NCI-H1930 (cell line): ENCODE data around the gene CLSTN2.

Experiments
- DNase-seq, 2 experiments: peaks; one replicate each; lab custom pipeline; 2025; lab: John Stamatoyannopoulos, UW

Gene CLSTN2

DNA sequence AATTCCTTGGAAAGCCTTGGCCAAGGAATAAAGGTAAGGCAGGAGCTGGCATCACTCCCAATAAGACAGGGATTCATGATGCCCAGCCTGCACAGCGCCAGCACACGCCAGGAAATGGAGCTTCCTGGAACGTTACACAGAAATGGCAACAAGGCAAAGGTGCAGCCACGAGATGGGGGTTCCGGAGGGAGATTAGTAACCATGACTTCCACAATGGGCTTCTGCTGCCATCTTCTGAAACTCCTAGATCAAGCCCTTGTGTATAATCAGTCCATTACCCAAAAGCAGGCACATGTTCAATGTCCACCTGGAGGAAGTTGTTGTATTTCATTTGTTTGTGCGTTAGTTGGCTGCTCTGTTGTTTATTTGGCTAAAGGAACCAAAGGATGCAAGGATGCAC, 611.7 kb downstream of the CLSTN2 start:
- DNase-seq, result peak in 1 of 2 experiments; percentile 3

DNA sequence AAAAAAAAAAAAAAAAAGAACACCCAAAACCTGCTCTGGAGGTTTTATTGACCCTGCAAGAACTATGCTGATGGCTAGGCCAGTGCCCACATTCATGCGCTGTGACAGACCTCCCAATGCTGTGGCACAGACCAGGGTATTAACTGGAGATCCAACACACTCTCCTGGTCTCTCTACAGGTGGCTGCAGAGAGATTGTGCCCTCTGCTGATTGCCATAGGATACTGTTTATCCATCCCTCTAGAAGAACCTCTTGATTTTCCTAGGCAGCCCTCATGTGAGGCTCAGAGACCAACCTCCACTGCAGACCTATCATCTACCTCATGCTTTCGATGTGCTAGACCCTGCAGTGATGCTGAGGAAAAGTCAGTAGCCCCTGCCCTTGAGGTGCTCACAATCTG, 617.4 kb downstream of the CLSTN2 start:
- no peak for DNase-seq

DNA sequence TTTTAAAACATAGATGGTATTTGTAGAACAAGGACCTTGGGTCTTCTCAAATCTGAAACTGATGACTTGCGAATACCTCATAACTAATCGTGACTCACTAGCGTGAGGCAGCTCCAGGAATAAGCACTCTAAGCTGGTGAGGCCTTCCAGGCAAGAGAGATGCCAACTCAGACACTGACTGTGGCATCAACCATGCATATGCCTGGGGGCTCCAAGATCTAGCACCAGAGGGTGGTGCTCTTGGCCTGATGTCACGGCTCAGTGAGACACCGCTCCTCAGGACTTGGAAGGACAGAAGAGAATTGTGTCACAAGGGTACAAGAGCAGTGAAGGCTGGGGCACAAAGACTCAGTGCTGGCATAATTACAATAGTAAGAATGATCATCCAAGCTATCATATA, 617.9 kb downstream of the CLSTN2 start:
- DNase-seq, result no peak

GRCh38 chr3:140553591-140553990, 618.6 kb downstream of the CLSTN2 start:
- DNase-seq, result no peak

- DNase-seq, result no peak
These were observed 620.7 kb downstream of the CLSTN2 start for GRCh38 chr3:140555666-140556065.

DNA sequence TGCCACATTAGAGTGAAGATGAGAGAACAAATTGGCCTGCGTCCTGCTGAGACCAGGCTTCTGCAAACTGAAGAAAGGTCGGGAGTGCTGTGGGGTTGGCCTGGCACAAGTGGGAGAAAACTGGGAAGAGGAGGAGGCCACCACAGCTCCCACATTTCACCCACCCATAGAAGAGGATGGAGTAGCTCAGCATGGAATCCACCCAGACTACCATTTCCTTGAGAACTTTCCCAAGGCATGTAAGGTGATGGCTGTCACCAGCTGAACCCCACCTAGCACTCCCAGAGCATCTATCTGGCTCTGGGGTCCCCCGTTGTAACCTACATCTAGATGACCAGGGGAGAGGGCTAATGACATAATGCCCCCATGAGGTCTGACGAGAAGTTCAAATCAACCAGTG, 622.5 kb downstream of the CLSTN2 start:
- no peak for DNase-seq

DNA sequence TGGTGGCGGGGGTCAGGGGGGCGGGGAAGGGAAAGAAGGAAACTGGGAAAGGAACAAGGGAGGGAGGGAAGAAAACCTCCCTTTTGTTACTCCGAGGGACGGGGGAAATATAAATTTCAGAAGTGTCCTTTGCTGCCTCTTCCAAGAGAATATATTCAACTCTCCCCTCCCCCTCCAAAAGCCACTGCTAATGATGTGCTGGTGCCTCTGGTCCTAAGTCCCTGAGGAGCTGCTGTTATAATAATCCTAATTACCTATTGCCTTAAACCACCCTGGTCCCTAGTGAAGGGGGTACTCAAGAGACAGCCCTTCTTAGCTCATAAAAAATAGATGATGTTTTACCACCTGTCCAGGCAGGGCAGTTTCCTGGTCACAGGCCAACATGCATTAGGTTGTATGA, 624.6 kb downstream of the CLSTN2 start:
- no peak for DNase-seq

GRCh38 chr3:140563206-140563760, 628.3 kb downstream of the CLSTN2 start:
- DNase-seq, result no peak

DNA sequence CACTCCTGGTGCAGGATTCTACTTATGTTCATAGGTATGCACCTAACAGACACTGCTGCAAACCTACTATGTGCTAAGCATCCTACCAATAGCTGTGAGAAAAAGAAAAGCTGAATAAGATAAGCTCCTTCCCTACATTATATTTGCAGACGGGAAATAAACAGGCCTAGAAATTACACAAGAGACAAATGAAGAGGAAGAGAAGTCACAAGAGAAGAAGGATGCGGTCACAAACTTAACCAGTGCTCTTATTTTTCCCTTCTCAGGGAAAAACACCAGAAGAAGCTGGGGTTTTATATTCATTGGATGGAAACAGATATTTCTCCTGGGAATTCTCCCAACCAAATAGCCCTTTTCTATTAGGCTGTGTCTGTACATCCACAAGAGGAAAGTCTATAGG, 633.1 kb downstream of the CLSTN2 start:
- no peak for DNase-seq

- no peak for DNase-seq
These were observed 634.0 kb downstream of the CLSTN2 start for GRCh38 chr3:140568842-140569520.

- no peak for DNase-seq
These were observed 635.6 kb downstream of the CLSTN2 start for GRCh38 chr3:140570602-140571001.

- DNase-seq, result no peak
These were observed 636.9 kb downstream of the CLSTN2 start for GRCh38 chr3:140571836-140572235.

GRCh38 chr3:140572334-140572733, 637.3 kb downstream of the CLSTN2 start:
- DNase-seq, result no peak

GRCh38 chr3:140573011-140573410, 638.0 kb downstream of the CLSTN2 start:
- no peak for DNase-seq

- no peak for DNase-seq
These were observed 639.4 kb downstream of the CLSTN2 start for GRCh38 chr3:140574375-140574774.

DNA sequence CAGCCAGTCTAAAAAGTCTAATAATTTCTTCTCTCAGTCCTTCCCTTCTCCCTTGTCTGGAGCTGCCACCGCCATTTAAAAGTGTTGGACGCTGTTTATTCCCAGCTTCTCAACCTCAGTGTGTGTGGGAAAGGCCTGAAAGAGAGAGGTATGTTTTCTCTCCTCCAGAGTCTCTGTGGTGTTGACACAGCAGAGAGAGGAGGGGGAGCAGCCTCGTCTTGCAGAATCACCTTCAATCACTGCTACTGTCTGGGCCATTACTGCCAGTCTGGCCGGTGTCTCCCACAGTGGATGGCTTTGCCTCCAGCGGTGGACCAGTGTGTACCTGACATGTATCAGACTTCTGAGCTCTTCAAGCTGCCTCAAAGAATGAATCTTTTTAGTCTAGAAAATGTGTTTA, 641.5 kb downstream of the CLSTN2 start:
- no peak for DNase-seq

- DNase-seq, result no peak
These were observed 642.9 kb downstream of the CLSTN2 start for GRCh38 chr3:140577911-140578310.

DNA sequence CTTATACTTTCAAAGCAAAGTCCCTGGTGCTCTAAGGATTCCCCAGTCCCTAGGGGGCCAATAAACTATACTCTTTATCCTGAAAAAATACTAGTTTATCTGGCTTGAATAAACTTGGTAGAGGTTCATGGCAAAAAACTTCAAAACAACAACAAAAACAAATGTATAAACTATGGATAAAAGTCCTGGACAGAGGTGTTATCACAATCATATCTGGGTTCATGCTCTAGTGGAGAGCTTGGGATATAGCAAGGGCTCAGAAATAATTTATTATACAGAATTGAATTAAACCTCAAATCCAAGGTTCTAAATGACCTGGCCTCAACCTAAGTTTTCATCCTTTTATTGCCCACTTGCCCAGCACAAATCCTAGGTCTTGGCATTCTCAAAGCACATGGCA, 644.3 kb downstream of the CLSTN2 start:
- no peak for DNase-seq

- no peak for DNase-seq
These were observed 645.8 kb downstream of the CLSTN2 start for GRCh38 chr3:140580746-140581145.

GRCh38 chr3:140584549-140584948, 649.6 kb downstream of the CLSTN2 start:
- no peak for DNase-seq

- no peak for DNase-seq
These were observed 650.8 kb downstream of the CLSTN2 start for GRCh38 chr3:140585828-140586227.

- DNase-seq, result no peak
These were observed 651.3 kb downstream of the CLSTN2 start for GRCh38 chr3:140586311-140586710.

DNA sequence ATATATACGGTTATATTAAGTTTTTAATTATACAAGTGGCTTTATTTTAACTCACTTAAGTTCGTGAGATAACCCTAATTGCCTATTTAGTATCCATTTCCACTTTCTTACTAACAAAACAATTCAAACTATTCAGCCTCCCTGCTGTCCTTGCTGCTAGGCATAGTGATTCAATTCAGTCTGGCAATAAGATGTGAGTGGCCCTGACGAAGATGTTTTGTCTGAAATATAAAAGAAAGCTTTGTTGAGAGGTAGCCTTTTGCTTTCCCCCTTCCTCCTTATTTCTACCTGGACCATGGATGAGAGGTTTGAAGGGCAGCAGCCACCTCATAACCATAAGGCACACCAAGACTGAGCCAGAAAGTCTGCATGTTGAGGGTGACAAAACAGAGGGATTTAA, 653.6 kb downstream of the CLSTN2 start:
- DNase-seq, result no peak

DNA sequence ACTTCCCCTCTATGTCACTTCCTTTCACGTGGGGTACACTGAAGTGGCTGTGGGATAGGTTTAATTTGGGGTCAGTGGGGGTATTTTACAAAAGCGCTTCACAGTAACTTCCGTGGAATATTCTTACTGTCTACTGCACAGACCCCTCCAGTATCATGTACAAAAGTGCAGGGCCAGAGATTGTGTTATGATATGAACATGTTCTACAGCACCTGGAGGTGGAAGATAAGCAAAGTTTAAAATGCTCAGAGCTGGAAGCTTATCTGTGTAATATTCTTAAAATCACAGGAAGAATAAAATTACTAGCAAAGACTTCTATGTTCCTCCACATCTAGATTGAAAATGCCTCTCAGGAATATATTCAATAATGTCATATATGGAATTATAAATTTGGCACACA, 658.8 kb downstream of the CLSTN2 start:
- DNase-seq, result no peak
